Fibroblast of the conjunctiva (primary cell): Measurements from ENCODE around the gene MYO15A.

Source experiments
- DNase-seq: peaks from one replicate; pipeline ENCODE4 v3.0.0-alpha.2; 2010; ENCODE audit warnings: low read depth

The MYO15A gene

DNA sequence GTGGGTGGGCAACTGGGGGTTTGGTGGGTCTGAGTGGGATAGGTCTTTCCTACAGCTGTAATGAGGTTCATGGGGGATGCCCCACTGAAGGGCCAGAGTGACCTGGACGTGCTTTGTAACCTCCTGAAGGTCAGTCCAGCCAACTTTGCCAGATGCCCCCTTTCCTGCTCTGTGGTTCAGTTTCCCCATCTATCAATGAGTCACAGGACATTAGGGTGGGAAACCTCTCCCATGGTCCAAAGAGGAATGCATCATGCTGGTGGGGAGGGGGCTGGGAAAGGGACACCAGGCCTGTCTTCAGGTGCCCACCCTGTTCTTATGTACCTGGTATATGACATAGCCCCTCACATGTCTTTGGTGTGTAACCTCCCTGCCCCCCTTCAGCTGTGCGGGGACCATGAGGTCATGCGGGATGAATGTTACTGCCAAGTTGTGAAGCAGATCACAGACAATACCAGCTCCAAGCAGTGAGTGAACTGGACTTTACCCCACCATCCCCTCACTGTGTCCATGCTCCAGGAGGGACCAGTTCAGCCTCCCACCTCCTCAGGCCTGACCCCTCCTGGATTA lies 51.1 kb downstream of the MYO15A start:
- DNase-seq: no peak

DNA sequence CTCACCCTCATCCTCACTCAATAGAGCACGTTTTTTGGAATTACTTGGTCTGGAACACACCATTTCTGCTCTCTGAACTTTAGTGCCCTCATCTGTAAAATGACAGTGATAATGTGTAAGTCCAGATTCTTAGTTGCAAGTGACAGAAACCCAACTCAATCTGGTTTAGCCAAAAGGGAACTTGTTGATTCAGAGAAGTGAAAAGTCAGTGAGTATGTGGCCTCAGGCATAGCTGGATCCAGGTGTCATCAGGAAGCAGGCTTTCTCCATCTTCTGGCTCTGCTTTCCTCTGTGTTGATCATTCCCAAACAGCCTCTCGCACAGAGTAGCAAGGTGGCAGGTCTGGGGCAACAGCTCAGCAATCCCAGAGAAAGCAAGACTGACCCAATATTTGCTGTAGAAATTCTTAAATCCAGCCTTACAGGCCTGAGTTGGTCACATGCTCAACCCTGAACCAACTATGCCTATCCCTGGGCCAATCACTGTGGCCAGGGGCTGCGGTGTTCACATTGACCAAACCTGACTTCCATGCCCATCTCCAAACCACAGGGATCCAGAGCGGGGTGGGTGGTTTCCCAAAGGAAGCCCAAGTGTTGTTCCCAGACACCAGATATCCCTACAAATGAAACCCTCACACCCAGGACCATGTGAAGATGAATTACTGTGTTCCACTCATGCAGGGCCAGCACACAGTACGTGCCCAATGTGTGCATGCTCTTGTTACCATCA lies 51.7 kb downstream of the MYO15A start:
- no peak for DNase-seq

DNA sequence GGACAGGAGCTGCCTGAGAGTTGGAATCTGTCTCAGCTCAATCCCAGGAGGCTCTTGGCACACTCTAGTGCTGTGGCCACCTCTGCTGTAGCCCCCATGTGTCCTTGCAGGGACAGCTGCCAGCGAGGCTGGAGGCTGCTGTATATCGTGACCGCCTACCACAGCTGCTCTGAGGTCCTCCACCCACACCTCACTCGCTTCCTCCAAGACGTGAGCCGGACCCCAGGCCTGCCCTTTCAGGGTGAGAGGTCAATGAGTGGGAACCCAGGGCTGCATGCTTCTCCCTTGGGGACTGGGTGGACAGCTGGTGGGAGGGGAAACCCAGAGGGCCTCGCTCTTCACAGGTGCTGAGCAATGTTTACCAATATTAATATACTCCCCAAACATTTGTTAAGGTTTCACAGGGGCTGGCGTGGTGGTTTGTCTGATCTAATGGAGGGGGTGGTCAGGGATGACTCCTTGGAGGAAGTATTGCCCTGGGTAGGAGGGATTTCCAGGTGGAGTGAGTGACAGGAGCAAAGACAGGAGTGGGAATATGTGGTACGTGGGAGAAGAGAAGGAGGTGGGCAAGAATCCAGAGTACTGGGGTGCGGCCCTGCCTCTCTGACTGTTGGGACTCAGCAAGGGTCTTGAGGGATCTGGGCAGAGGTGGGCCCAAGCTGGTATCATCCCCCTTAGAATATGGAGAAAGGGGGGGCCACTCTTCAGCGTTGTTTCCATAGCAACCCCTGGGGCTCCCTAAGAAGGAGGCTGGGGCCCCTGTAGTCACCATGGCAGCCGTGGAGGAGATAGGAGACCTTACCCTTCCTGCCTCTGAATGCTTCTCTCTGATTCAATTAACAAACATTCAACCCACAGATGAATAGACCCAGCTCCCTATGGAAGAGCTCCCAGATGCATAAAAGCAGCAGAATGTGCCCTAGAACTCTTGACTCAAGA lies 52.9 kb downstream of the MYO15A start:
- DNase-seq: no peak

DNA sequence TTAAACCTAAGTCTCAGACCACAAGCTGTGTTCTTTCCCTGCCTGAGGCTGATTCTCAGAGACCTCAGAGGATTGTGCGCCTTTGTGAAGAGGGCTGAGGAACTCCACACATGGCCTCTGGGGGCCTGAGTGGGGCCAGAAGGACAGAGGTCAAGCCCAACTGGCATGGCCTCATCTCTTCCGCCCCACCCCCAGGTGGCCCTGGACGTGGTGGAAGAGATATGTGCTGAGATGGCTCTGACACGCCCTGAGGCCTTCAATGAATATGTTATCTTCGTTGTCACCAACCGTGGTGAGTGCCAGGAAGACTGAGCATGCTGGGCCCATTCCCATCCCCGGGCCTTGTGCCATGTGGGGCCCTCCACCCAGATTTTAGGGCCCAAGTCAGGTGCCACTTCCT lies 55.0 kb downstream of the MYO15A start:
- DNase-seq: no peak

DNA sequence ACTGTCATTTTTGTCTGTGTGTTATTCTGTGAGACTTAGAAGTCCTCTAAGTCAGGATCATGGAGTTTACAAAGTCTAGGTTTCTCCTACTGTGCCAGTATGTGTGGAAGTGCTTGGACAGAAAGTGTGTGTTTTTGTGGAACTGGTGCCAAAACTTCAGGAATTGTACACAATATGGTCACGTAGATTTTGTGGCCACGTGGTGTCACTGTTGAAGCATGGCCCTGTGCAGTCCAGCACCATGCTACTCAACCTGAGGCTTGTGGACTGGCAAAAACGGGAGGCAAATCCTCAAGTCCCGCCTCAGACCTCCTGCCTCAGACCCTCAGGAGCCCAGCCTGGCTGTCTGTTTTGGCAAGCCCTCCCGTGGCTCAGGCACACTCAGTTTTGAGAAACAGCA lies 58.3 kb downstream of the MYO15A start:
- no peak for DNase-seq

DNA sequence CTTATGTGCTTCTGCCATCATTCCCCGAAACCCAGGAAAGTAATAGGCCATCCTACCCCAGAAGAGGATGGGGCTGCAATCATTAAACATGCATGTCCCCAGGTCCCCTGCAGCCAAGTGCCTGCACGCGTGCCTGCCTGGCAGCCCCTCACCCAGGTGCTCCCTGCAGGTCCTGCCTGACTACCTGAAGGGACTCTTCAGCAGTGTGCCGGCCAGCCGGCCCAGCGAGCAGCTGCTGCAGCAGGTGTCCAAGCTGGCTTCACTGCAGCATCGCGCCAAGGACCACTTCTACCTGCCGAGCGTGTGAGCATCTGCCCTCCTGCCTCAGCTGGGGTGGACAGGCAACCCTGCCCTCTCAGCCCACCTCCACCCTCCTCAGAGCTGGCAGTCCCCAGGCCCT lies 58.9 kb downstream of the MYO15A start:
- DNase-seq: no peak

DNA sequence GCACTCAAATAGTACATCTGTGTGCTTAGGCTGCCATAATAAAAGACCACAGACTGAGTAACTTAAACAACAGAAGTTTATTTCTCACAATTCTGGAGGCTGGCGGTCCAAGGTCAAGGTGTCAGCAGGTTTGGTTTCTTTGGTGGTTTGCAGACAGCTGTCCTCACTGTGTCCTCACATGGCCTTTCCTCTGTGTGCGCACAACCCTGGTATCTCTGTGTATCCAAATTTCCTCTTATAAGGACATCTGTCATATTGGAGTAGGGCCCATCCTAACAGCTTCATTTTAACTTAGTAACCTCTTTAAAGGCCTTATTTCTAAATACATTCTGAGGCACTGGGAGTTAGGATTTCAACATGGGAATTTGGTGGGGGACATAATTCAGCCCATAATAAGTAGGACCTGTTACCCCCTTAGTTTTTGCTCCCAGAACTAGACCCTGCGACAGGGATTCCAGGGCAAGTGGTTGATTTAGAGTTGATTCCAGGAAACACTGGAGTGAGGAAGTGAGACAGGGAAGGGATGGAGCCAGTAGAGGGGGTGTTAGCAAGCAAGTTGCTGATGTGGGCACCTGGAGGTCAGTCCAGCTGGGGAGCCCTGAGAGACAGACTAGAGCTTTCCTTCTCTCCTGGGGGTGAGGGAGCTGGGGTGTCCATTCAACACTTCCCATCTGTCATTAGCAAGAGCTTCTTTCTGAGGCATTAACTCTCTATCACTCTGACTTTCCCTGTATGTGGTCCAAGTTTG lies 64.1 kb downstream of the MYO15A start:
- no peak for DNase-seq

DNA sequence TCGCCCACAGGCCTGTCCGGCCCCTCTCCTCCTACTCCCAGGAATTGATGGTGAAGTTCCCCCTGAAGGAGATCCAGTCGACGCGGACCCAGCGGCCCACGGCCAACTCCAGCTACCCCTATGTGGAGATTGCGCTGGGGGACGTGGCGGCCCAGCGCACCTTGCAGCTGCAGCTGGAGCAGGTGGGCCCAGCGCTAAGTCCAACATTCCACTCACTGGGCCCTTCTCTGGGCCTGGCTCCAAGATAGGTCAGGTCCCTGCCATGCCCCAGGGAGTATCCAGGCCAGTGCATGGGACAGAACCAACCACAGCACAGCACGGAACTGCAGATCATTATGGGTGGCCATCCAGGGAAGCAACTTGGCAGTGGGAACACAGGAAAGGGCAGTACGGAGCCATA lies 65.2 kb downstream of the MYO15A start:
- DNase-seq: no peak

DNA sequence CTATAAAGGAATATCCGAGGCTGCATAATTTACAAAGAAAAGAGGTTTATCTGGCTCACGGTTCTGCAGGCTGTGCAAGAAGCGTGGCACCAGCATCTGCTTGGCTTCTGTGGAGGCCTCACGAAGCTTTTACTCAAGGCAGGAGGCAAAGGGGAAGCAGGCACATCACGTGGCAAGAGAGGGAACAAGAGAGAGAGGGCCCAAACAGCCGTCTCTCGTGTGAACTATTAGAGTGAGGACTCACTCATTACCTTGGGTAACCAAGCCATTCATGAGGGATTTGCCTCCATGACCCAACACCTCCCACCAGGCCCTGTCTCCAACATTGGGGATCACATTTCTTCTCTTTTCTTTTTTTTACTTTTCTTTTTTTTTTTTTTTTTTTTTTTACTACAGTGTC lies 67.6 kb downstream of the MYO15A start:
- no peak for DNase-seq

DNA sequence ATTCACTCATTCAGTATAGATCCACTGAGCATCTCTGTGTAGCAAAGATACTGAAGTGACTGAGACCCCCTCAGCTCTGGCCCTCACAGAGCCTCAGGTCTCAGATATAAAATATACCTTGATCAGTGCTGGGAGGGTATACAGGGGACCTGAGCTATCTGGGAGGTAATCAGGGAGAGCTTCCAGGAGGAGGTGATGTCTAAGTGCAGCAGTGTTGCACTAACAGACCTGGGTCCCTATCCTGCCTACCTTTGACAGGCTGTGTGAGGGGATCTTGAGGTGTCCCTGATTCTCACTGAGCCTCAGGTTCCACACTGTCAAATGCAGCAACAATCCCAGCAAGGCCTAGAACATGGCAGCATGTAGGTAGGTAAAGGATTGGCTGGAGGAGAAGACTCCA lies 68.6 kb downstream of the MYO15A start:
- no peak for DNase-seq

DNA sequence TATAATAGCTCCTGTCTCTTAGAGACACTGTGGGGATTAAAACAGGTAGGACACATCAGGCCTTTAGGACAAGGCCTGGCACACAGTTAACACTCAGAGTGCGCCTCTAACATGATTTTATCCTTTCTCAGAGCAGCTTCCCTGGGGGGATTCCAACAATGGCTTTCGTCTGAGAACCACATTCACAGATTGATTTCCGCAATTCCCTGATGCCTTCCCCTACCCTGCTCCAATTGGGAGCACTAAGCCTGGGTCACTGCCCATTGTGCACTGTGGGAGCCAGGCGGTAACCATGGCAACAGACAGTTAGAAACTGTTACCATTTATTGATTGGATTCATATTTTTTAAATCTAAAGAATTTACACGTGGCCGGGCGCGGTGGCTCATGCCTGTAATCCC lies 69.2 kb downstream of the MYO15A start:
- DNase-seq: no peak

DNA sequence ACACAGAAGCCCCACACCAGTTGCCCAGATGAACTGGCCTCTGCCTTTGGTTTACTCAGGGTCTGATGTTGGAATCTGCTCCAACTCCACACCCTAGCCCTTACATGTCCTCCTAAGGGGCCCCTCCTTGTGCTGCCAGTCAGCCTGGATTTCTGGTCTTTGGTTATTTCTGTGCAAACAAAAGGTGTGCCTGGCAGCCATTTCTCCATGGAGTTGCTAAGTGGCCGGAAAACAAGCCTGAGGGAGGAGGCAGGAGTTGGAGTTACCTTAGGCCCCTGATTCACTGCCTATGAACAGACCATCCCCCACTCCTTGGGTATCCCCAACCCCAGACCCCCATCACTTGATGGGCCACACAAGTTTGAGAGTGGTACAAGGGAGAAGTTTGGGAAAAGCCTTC lies 70.6 kb downstream of the MYO15A start:
- no peak for DNase-seq

DNA sequence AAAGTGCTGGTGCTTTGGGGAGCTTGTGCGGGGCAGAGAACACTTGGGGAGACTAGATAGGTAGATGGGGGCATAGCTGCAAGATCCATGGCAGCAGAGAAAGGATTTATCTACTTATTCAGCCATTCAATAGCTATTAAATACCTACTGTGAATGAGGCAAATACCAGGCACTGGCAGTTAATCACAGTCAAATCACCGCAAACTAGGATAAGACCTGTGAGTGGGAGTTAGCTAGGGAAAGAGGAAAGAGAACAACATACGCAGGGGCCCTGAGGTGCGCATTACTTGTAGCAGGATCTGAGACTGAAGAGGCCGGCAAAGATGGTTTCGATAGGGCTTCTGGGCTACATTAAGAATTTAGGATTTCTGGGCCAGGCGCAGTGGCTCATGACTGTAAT lies 71.2 kb downstream of the MYO15A start:
- no peak for DNase-seq

DNA sequence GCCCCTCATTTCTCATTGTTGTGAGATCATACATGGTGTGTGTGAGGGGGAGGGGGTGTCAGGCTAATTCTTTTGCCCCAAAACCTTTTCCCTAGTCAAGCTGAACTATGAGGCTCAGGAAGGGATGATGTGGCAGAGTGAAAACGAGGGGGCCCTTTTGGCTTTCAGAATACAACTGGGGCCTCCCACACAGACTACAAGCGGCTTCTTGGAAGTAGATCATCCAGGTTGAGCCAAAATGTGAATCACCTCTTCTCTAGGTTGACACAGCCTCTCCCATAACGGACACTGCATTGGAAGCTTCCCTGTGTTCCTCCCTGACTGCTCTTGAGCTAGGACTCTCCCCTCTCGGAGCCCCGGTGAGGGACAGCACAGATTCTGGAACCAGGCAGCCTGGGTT lies 72.8 kb downstream of the MYO15A start:
- no peak for DNase-seq

DNA sequence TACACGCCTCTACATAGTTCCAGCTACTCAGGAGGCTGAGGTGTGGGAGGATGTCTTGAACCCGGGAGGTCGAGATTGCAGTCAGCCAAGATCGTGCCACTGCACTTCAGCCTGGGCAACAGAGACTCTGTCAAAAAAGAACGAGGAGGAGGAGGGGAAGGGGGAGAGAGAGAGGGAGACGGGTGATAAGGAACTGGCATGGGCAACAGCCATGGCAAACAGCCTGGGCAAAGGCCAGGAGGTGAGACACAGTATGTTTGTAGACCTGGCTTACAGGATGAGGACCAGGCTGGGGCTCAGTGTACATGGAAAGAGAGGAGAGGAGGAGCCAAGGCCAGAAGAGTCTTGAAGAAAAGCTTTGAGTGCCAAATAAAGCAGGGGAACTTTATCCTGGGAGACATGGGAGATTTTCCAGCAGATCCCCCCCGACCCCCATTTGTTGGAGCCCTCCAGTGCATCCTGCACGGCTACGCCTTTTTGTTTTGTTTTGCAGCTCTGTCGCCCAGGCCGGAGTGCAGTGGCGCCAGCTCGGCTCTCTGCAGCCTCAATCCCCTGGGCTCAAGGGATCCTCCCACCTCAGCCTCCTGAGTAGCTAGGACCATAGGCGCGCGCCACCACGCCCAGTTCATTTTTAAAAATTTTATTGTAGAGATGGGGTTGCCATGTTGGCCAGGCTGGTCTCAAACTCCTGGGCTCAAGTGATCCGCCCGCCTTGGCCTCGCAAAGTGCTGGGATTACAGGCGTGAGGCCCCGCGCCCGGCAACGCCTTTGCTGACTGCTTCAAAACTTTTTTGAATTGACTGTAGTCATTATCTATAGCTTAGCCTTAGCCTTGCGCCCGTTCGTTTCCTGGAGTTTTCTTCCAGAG lies 73.8 kb downstream of the MYO15A start:
- no peak for DNase-seq

DNA sequence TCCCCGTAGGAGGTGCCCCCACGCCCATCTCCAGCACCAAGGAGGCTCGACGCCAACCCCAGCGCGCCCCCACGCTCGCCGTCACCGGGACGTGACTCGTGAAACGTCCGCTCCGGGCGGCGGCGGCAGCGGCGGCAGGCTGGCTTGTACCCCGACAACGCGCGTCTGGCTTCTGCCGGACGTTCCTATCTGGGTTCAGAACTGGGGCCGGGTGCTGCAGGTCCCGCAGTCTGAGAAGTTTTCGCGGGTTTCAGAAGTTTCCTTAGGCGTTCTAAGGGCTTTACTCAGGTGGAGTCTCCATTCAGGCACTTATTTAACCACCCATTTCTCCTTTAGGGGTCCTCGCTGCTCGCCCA lies 74.4 kb downstream of the MYO15A start:
- DNase-seq: peak; percentile 59

DNA sequence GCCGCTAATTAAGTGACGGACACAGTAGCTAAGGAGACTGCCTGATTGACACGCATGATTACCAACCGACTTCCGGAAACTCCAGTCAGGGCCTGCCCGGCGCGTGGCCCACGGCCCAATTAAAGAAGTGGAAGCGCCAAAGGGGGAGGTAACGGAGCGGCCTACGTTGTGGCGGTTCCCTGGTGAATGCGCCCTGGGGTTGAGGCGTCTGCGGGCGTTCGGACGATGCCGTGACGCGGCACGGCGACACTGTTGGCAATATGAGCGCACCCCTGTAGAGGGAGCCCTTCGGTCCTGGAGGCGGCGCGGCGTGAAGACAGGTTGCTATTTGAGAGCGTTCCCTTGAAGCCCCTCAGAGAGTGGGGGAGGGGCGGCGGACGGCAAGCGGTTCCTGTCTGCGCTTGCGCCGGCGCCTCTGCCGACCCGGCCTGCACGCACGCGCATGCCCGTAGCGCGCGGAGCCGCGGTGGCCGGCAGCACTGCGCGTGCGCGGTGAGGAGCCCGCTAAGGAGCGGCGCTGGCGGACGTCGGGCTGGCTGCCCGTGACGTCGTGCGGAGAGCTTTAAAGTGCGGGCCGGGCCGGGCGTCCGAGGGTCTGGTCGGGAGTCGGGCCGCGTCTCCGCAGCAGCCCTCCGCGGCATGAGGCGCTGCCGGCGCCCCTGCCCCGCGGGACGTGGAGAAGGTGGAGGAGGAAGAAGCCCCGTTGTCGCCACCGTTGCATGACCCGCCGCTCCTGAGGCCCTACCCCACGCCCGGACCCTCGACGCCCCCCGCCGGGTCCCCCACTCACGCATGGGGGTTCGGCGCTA lies 75.0 kb downstream of the MYO15A start, which contains the start of gene ALKBH5:
Gene ALKBH5 (plus strand): TSS at position 495 of the 809 bp plus-strand sequence. CDS start 416 bp downstream, outside the sequence.
- DNase-seq: peak; percentile 99

DNA sequence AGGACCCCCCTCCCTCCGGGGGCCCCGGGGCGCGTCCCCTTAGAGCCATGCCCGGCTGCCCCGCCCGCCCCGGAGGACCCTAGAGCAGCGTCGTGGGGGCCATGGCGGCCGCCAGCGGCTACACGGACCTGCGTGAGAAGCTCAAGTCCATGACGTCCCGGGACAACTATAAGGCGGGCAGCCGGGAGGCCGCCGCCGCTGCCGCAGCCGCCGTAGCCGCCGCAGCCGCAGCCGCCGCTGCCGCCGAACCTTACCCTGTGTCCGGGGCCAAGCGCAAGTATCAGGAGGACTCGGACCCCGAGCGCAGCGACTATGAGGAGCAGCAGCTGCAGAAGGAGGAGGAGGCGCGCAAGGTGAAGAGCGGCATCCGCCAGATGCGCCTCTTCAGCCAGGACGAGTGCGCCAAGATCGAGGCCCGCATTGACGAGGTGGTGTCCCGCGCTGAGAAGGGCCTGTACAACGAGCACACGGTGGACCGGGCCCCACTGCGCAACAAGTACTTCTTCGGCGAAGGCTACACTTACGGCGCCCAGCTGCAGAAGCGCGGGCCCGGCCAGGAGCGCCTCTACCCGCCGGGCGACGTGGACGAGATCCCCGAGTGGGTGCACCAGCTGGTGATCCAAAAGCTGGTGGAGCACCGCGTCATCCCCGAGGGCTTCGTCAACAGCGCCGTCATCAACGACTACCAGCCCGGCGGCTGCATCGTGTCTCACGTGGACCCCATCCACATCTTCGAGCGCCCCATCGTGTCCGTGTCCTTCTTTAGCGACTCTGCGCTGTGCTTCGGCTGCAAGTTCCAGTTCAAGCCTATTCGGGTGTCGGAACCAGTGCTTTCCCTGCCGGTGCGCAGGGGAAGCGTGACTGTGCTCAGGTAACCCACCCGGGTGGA lies 75.8 kb downstream of the MYO15A start:
- DNase-seq: no peak

DNA sequence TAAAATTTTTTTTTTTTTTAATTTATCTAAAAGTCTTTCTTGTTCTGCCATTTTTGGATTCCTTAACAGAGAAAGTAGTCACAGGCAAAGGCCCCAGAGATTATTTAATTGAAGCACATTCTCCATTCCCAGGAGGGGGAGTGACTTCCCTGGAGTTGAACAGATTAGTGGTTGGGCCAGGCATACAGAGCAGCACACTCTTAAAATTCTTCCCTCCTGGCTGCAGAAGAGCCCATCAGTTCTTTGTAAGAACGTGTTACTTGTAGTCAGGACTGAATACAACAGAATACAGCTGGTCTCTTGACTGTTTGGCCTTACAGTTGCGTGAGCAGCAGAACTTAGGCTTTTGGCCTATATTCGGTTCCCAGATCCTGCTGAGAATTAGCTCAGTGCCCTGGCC lies 76.8 kb downstream of the MYO15A start:
- no peak for DNase-seq
